ENCODE measurements around the gene ZIC5. TPM values are rescaled to one million over a fixed set of nuclear protein-coding genes. Genes with fewer than 3 reads are reported as not detected.

ZIC5 gene
- total RNA-seq, 1 donor from 2014 or later = 0.27 TPM

DNA sequence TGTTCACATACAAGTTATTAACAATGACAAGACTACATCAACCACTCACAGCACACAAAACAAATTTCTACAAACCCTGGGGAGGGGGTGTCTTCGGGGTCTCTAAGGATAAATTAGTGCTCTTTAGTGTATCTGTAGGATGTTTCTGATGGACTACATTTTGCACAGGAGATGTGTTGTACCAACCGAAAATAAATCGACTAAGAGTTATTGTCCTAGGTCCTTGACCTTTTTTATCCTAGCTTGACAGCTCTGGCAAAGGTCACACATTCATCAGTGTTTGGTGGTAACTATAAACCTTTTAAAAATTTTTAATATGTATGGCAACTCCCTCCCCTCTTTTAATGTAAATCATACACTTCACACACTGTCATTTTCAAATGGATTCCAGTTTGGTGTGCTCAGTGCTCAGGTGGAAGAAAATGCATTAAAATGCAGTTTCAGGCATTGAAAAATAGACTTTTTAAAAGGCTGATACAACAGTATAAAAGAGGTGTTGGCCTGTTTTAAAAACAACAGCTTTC is 7.7 kb downstream of the ZIC5 start:
- H3K4me2 ChIP-seq (ENCODE audit: low read length) = no peak overlapping the region
- Mint-ChIP-seq H3K27me3 (ENCODE audit: low read depth, unreplicated experiment) (peaks cover 70% of the 10 kb centered on the region), H3K36me3 (ENCODE audit: low read depth, unreplicated experiment) (no peaks in the 10 kb centered on the region), H3K4me3 (ENCODE audit: unreplicated experiment) (no peak overlapping the region), H3K4me1 (ENCODE audit: low read depth, unreplicated experiment) (no peaks in the 10 kb centered on the region), H3K9me3 (ENCODE audit: unreplicated experiment) (peaks cover 10% of the 10 kb centered on the region), H3K27ac (ENCODE audit: unreplicated experiment) (no peak overlapping the region)
- FAIRE-seq (no peak), DNase-seq (ENCODE audit: low read depth) (no peak)
- no peaks in the 10 kb centered on the region for H3K36me3 ChIP-seq (ENCODE audit: insufficient read depth, low read length)
- no peak for TF ChIP-seq EZH2 (IDR thresholded peaks at IDR 0.05; ENCODE audit: insufficient read depth, low read length)
- TF ChIP-seq CTCF (IDR thresholded peaks at IDR 0.05; ENCODE audit: insufficient read depth, low read depth, low read length) = no peak
- no peak overlapping the region for H3K9ac ChIP-seq (ENCODE audit: low read length)
- H3K27me3 ChIP-seq (ENCODE audit: insufficient read depth, low read length) = peaks cover 70% of the 10 kb centered on the region
- H3K9me3 ChIP-seq (ENCODE audit: insufficient read depth, low read depth, low read length) = no peaks in the 10 kb centered on the region
- H3K27ac ChIP-seq (ENCODE audit: low read depth, low read length) = no peak overlapping the region
- H3K4me3 ChIP-seq (ENCODE audit: insufficient read depth, low read depth, low read length) = no peak overlapping the region
- no peaks in the 10 kb centered on the region for H4K20me1 ChIP-seq (ENCODE audit: insufficient read depth, low read length)
- H2AFZ ChIP-seq (ENCODE audit: low read depth, low read length) = no peak overlapping the region
- peaks cover 20% of the 10 kb centered on the region for H3K79me2 ChIP-seq (ENCODE audit: insufficient read depth, low read length)
- H3K4me1 ChIP-seq (ENCODE audit: insufficient read depth, low read length) = peaks cover 7% of the 10 kb centered on the region

- Histone ChIP-seq H3K4me2 (ENCODE audit: low read length) (no peak overlapping the region), H3K4me1 (ENCODE audit: insufficient read depth, low read length) (no peaks in the 10 kb centered on the region), H3K27ac (ENCODE audit: low read depth, low read length) (no peak overlapping the region), H3K27me3 (ENCODE audit: insufficient read depth, low read length) (peaks cover 74% of the 10 kb centered on the region), H4K20me1 (ENCODE audit: insufficient read depth, low read length) (no peaks in the 10 kb centered on the region), H2AFZ (ENCODE audit: low read depth, low read length) (no peak overlapping the region), H3K4me3 (ENCODE audit: insufficient read depth, low read depth, low read length) (no peak overlapping the region), H3K9me3 (ENCODE audit: insufficient read depth, low read depth, low read length) (no peaks in the 10 kb centered on the region), H3K36me3 (ENCODE audit: insufficient read depth, low read length) (no peaks in the 10 kb centered on the region), H3K9ac (ENCODE audit: low read length) (no peak overlapping the region), H3K79me2 (ENCODE audit: insufficient read depth, low read length) (peaks cover 10% of the 10 kb centered on the region)
- H3K27ac Mint-ChIP-seq (ENCODE audit: unreplicated experiment) = no peak overlapping the region
- H3K27me3 Mint-ChIP-seq (ENCODE audit: low read depth, unreplicated experiment) = peaks cover 78% of the 10 kb centered on the region
- DNase-seq (ENCODE audit: low read depth) = no peak
- peaks cover 2% of the 10 kb centered on the region for H3K4me1 Mint-ChIP-seq (ENCODE audit: low read depth, unreplicated experiment)
- FAIRE-seq = no peak
- H3K9me3 Mint-ChIP-seq (ENCODE audit: unreplicated experiment) = peaks cover 6% of the 10 kb centered on the region
- TF ChIP-seq EZH2 (IDR thresholded peaks at IDR 0.05; ENCODE audit: insufficient read depth, low read length) (no peak), CTCF (IDR thresholded peaks at IDR 0.05; ENCODE audit: insufficient read depth, low read depth, low read length) (no peak)
- H3K4me3 Mint-ChIP-seq (ENCODE audit: unreplicated experiment) = no peak overlapping the region
- H3K36me3 Mint-ChIP-seq (ENCODE audit: low read depth, unreplicated experiment) = no peaks in the 10 kb centered on the region
Observed at GRCh38 chr13:99962242-99962641, 9.3 kb downstream of the ZIC5 start.

- no peaks in the 10 kb centered on the region for H3K9me3 ChIP-seq (ENCODE audit: insufficient read depth, low read depth, low read length)
- peaks cover 2% of the 10 kb centered on the region for H3K4me1 ChIP-seq (ENCODE audit: insufficient read depth, low read length)
- H3K4me3 ChIP-seq (ENCODE audit: insufficient read depth, low read depth, low read length) = no peak overlapping the region
- no peak overlapping the region for H3K9ac ChIP-seq (ENCODE audit: low read length)
- Mint-ChIP-seq H3K27me3 (ENCODE audit: low read depth, unreplicated experiment) (peaks cover 78% of the 10 kb centered on the region), H3K36me3 (ENCODE audit: low read depth, unreplicated experiment) (no peaks in the 10 kb centered on the region), H3K27ac (ENCODE audit: unreplicated experiment) (no peak overlapping the region), H3K4me3 (ENCODE audit: unreplicated experiment) (no peak overlapping the region), H3K4me1 (ENCODE audit: low read depth, unreplicated experiment) (peaks cover 2% of the 10 kb centered on the region), H3K9me3 (ENCODE audit: unreplicated experiment) (peaks cover 5% of the 10 kb centered on the region)
- no peak overlapping the region for H3K4me2 ChIP-seq (ENCODE audit: low read length)
- no peak overlapping the region for H2AFZ ChIP-seq (ENCODE audit: low read depth, low read length)
- DNase-seq (ENCODE audit: low read depth) (no peak), FAIRE-seq (no peak)
- no peaks in the 10 kb centered on the region for H4K20me1 ChIP-seq (ENCODE audit: insufficient read depth, low read length)
- H3K27me3 ChIP-seq (ENCODE audit: insufficient read depth, low read length) = peaks cover 73% of the 10 kb centered on the region
- no peak overlapping the region for H3K27ac ChIP-seq (ENCODE audit: low read depth, low read length)
- no peak for TF ChIP-seq EZH2 (IDR thresholded peaks at IDR 0.05; ENCODE audit: insufficient read depth, low read length)
- TF ChIP-seq CTCF (IDR thresholded peaks at IDR 0.05; ENCODE audit: insufficient read depth, low read depth, low read length) = no peak
- no peaks in the 10 kb centered on the region for H3K36me3 ChIP-seq (ENCODE audit: insufficient read depth, low read length)
- peaks cover 7% of the 10 kb centered on the region for H3K79me2 ChIP-seq (ENCODE audit: insufficient read depth, low read length)
Observed at GRCh38 chr13:99961636-99962035, 9.9 kb downstream of the ZIC5 start.
